ENCODE data around the gene FRMPD1. TPM values are rescaled to one million over a fixed set of nuclear protein-coding genes. Genes with fewer than 3 reads are reported as not detected.

The FRMPD1 gene
- total and polyA plus RNA-seq, 2 of the 4 experiments (the other 2 are of a cell fraction), result not detected

GRCh38 chr9:37692622-37693221 lies 42.0 kb downstream of the FRMPD1 start:
- Histone ChIP-seq H2BK5ac (ENCODE audit: low read depth, low read length, poor library complexity, severe bottlenecking) (no peak overlapping the region), H3K4ac (ENCODE audit: low read depth, low read length) (no peak overlapping the region), H2AK9ac (replicated peaks; ENCODE audit: low read depth, low read length, poor library complexity) (no peak overlapping the region), H2BK20ac (ENCODE audit: low read depth, low read length) (no peak overlapping the region), H3K14ac (replicated peaks; ENCODE audit: low read depth, low read length) (no peak overlapping the region), H4K20me1 (ENCODE audit: insufficient read depth, low read length) (no peaks in the 10 kb centered on the region), H3K18ac (ENCODE audit: low read depth, low read length) (no peak overlapping the region), H3K4me2 (ENCODE audit: low read depth, low read length) (no peak overlapping the region), H4K8ac (ENCODE audit: low read depth in 2 of 2, low read length in 2 of 2) (no peak overlapping the region), H2AK5ac (ENCODE audit: low read depth, low read length) (no peak overlapping the region), H2BK120ac (ENCODE audit: low read depth, low read length) (no peak overlapping the region), H3K79me1 (ENCODE audit: low read depth in 1 of 2, low read length in 2 of 2) (no peaks in the 10 kb centered on the region), H3K4me1 (ENCODE audit: control insufficient read depth, insufficient read depth, low read length) (no peaks in the 10 kb centered on the region), H4K5ac (ENCODE audit: low read depth, low read length) (no peak overlapping the region), H2BK15ac (ENCODE audit: low read depth, low read length) (no peak overlapping the region), H3K36me3 (ENCODE audit: control insufficient read depth, insufficient read depth, low read length) (no peaks in the 10 kb centered on the region), H4K91ac (ENCODE audit: insufficient read depth, low read depth, low read length) (no peak overlapping the region), H3K4me3 (ENCODE audit: insufficient read depth, low read depth, low read length) (no peak overlapping the region), H3K27ac (ENCODE audit: insufficient read depth, low read length) (no peak overlapping the region), H3K9me1 (ENCODE audit: insufficient read depth, low read length) (no peaks in the 10 kb centered on the region), H3K23ac (ENCODE audit: low read depth, low read length) (no peak overlapping the region), H3K27me3 (ENCODE audit: control insufficient read depth, insufficient read depth, low read length) (peaks cover 21% of the 10 kb centered on the region), H3K9me3 (ENCODE audit: control insufficient read depth, insufficient read depth, low read length) (no peaks in the 10 kb centered on the region), H3K56ac (ENCODE audit: extremely low read depth, insufficient read depth, low read length) (no peak overlapping the region), H3K9ac (ENCODE audit: low read depth, low read length) (no peak overlapping the region), H2AFZ (replicated peaks; ENCODE audit: low read length, poor library complexity) (no peak overlapping the region)
- no peak for ATAC-seq (ENCODE audit: low read depth)
- DNase-seq, result no peak
- WGBS, 2 experiments (ENCODE audit: extremely low coverage in 2 of 2, insufficient read length in 1 of 2), result 0% methylated on average over 1 of the region's 11 CpGs; no CpG with 5 or more reads in 1 of the 2 experiments
- dilution Hi-C loops (cut with HindIII; ENCODE audit: low sequenced_read_pairs, unreplicated experiment), result no loop called here
- ChIA-PET CTCF (no interaction called here), POLR2A (ENCODE audit: unreplicated experiment) (no interaction called here)
- TF ChIP-seq RAD21 (IDR thresholded peaks at IDR 0.05; ENCODE audit: low read length), result no peak
- TF ChIP-seq MAFK (IDR thresholded peaks at IDR 0.05; ENCODE audit: low read depth, low read length), result no peak
- no peak for TF ChIP-seq CEBPB (IDR thresholded peaks at IDR 0.05; ENCODE audit: low read depth, low read length)
- TF ChIP-seq FOS (IDR thresholded peaks at IDR 0.05; ENCODE audit: low read depth, low read length), result no peak
- TF ChIP-seq USF2 (IDR thresholded peaks at IDR 0.05; ENCODE audit: low read depth, low read length), result no peak
- TF ChIP-seq NFE2L2 (IDR thresholded peaks at IDR 0.05; ENCODE audit: low read depth, low read length), result no peak
- BruUV-seq (replicated peaks), result no TSS peak
- intact Hi-C loops (cut with micrococcal nuclease), result no loop called here
- in situ Hi-C loops (cut with MboI; ENCODE audit: low sequenced_read_pairs), result no loop called here

Measured in IMR-90 (cell line).